Measurements from ENCODE around the gene GORASP1.

The GORASP1 gene

GRCh38 chr3:39051649-39052561, 55.5 kb downstream of the GORASP1 start, which contains the start of the genes SCN11A and WDR48:
SCN11A (minus strand) TSS chr3:39051944; CDS start chr3:38950362, 101,582 bp downstream.
WDR48 (plus strand) TSS chr3:39052016; CDS start chr3:39052026, 10 bp downstream.
- Histone ChIP-seq H3K4ac (ENCODE audit: low read depth in 1 of 2, low read length in 2 of 2) (peak within 1 kb of the TSS; percentile 61 to 97), H2AK5ac (ENCODE audit: low read length, severe bottlenecking) (peak within 1 kb of the TSS; percentile 26), H3K4me3 (ENCODE audit: insufficient read depth in 1 of 2, low read depth in 1 of 2, low read length in 2 of 2) (peak within 1 kb of the TSS; percentile 88 to 92), H2BK12ac (ENCODE audit: low read length in 2 of 2) (peak within 1 kb of the TSS in 1 of 2 experiments; percentile 47), H3K27me3 (ENCODE audit: control insufficient read depth in 1 of 2, insufficient read depth in 1 of 2, low read length in 2 of 2) (peaks cover 0 to 7% of the 10 kb centered on the region in 2 experiments), H3K27ac (ENCODE audit: low read length, poor library complexity, severe bottlenecking) (peak within 1 kb of the TSS; percentile 26), H3K9ac (ENCODE audit: low read length) (peak within 1 kb of the TSS; percentile 93), H3K9me3 (ENCODE audit: control insufficient read depth, low read length) (no peaks in the 10 kb centered on the region), H3K4me1 (ENCODE audit: control insufficient read depth, insufficient read depth, low read depth, low read length) (peaks cover 1% of the 10 kb centered on the region), H4K91ac (ENCODE audit: low read length) (peak within 1 kb of the TSS; percentile 3), H2BK15ac (ENCODE audit: low read depth, poor library complexity, severe bottlenecking) (no peak within 1 kb of the TSS), H3K4me2 (ENCODE audit: low read length, poor library complexity, severe bottlenecking) (peak within 1 kb of the TSS; percentile 88), H2BK5ac (ENCODE audit: low read depth, low read length, poor library complexity, severe bottlenecking) (no peak within 1 kb of the TSS), H3K79me1 (replicated peaks; ENCODE audit: low read length, poor library complexity, severe bottlenecking) (peaks cover 16% of the 10 kb centered on the region), H3K36me3 (ENCODE audit: control insufficient read depth in 1 of 2, insufficient read depth in 2 of 2, low read depth in 1 of 2, low read length in 2 of 2) (no peaks in the 10 kb centered on the region), H2AFZ (ENCODE audit: low read depth, low read length) (peak within 1 kb of the TSS; percentile 98), H4K8ac (ENCODE audit: low read length) (peak within 1 kb of the TSS; percentile 92), H3K18ac (ENCODE audit: low read depth in 1 of 2, low read length in 2 of 2) (peak within 1 kb of the TSS; percentile 37 to 98), H2BK120ac (ENCODE audit: low read depth, low read length) (no peak within 1 kb of the TSS), H3K23ac (ENCODE audit: low read length in 2 of 2) (peak within 1 kb of the TSS in 1 of 2 experiments; percentile 64), H3K14ac (ENCODE audit: low read length in 2 of 2) (peak within 1 kb of the TSS in 1 of 2 experiments; percentile 87)
- 2% methylated on average over 67 of the region's 68 CpGs for WGBS
- DNase-seq, result peak; percentile 94

GRCh38 chr3:39050029-39050428, 57.4 kb downstream of the GORASP1 start:
- H2AFZ ChIP-seq (ENCODE audit: low read depth, low read length), result no peak overlapping the region
- H4K91ac ChIP-seq (ENCODE audit: low read length), result no peak overlapping the region
- H2BK12ac ChIP-seq (ENCODE audit: low read length in 2 of 2), result no peak overlapping the region
- no peak overlapping the region for H3K4me3 ChIP-seq (ENCODE audit: insufficient read depth in 1 of 2, low read depth in 1 of 2, low read length in 2 of 2)
- H2BK15ac ChIP-seq (ENCODE audit: low read depth, poor library complexity, severe bottlenecking), result no peak overlapping the region
- no peak overlapping the region for H2BK5ac ChIP-seq (ENCODE audit: low read depth, low read length, poor library complexity, severe bottlenecking)
- H3K4me2 ChIP-seq (ENCODE audit: low read length, poor library complexity, severe bottlenecking), result no peak overlapping the region
- H3K79me1 ChIP-seq (replicated peaks; ENCODE audit: low read length, poor library complexity, severe bottlenecking), result peaks cover 14% of the 10 kb centered on the region
- H3K4me1 ChIP-seq (ENCODE audit: control insufficient read depth, insufficient read depth, low read depth, low read length), result peaks cover 1% of the 10 kb centered on the region
- H3K14ac ChIP-seq (ENCODE audit: low read length in 2 of 2), result no peak overlapping the region
- H3K36me3 ChIP-seq (ENCODE audit: control insufficient read depth in 1 of 2, insufficient read depth in 2 of 2, low read depth in 1 of 2, low read length in 2 of 2), result no peaks in the 10 kb centered on the region
- H3K4ac ChIP-seq (ENCODE audit: low read depth in 1 of 2, low read length in 2 of 2), result no peak overlapping the region
- H2AK5ac ChIP-seq (ENCODE audit: low read length, severe bottlenecking), result no peak overlapping the region
- no peak overlapping the region for H3K23ac ChIP-seq (ENCODE audit: low read length in 2 of 2)
- H3K18ac ChIP-seq (ENCODE audit: low read depth in 1 of 2, low read length in 2 of 2), result no peak overlapping the region
- H4K8ac ChIP-seq (ENCODE audit: low read length), result no peak overlapping the region
- no peaks in the 10 kb centered on the region for H3K9me3 ChIP-seq (ENCODE audit: control insufficient read depth, low read length)
- no peak for DNase-seq
- H2BK120ac ChIP-seq (ENCODE audit: low read depth, low read length), result no peak overlapping the region
- no peak overlapping the region for H3K27ac ChIP-seq (ENCODE audit: low read length, poor library complexity, severe bottlenecking)
- no peak overlapping the region for H3K9ac ChIP-seq (ENCODE audit: low read length)
- H3K27me3 ChIP-seq (ENCODE audit: control insufficient read depth in 1 of 2, insufficient read depth in 1 of 2, low read length in 2 of 2), result peaks cover 0 to 7% of the 10 kb centered on the region in 2 experiments
